ENCODE results near the gene ABCA9.

DNA sequence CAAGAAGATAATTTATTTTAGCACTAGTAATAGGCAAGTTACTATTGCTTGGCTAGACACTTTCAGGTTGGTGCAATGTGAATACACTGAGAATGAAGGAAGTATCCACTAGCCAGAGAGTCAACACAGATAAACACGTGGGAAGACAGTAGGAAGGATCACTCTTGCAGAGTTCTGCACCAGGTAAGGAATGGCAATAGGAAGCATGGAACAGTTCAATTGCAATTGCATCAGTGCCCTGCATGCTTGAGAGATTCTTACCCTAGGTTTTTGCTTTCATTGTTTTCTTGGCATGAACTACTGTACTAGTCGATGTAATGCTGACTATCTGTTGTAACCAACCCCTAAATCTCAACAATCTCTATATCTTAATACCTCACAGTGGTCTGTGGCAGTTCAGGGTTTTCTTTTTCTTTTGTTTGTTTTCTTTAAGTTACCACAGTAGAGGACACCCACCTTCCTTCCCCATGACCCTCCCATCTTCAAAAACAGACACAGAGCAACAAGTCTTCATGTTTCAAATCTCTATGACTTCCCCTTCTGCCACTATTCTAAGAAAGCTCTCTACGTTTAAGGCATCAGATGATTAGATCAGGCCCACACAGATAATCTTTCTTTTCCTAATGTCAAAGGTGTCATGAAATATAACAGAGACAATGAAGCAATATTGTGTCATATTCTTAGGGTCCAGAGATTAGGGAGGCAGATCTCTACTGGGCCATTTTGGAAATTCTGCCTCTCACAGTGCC is 87.5 kb downstream of the ABCA9 start:
- TF ChIP-seq POLR2AphosphoS5 (IDR thresholded peaks at IDR 0.05; ENCODE audit: low read depth, low read length) (no peak), SIN3A (IDR thresholded peaks at IDR 0.05; ENCODE audit: borderline replicate concordance, insufficient read depth, low read length) (no peak)
- TF ChIP-seq, protein P1, sequence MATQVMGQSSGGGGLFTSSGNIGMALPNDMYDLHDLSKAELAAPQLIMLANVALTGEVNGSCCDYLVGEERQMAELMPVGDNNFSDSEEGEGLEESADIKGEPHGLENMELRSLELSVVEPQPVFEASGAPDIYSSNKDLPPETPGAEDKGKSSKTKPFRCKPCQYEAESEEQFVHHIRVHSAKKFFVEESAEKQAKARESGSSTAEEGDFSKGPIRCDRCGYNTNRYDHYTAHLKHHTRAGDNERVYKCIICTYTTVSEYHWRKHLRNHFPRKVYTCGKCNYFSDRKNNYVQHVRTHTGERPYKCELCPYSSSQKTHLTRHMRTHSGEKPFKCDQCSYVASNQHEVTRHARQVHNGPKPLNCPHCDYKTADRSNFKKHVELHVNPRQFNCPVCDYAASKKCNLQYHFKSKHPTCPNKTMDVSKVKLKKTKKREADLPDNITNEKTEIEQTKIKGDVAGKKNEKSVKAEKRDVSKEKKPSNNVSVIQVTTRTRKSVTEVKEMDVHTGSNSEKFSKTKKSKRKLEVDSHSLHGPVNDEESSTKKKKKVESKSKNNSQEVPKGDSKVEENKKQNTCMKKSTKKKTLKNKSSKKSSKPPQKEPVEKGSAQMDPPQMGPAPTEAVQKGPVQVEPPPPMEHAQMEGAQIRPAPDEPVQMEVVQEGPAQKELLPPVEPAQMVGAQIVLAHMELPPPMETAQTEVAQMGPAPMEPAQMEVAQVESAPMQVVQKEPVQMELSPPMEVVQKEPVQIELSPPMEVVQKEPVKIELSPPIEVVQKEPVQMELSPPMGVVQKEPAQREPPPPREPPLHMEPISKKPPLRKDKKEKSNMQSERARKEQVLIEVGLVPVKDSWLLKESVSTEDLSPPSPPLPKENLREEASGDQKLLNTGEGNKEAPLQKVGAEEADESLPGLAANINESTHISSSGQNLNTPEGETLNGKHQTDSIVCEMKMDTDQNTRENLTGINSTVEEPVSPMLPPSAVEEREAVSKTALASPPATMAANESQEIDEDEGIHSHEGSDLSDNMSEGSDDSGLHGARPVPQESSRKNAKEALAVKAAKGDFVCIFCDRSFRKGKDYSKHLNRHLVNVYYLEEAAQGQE (IDR thresholded peaks at IDR 0.05; ENCODE audit: insufficient read depth in 1 of 2, low read depth in 2 of 2, low read length in 2 of 2), result no peak

Measured in PFSK-1 (cell line).